OCI-LY7 (cell line): ENCODE data around the gene MAN1C1.

ENCODE experiments used
- EZH2phosphoT487 ChIP-seq: fragments of 200-600 bp; sonication (generic); IDR thresholded peaks from 2 replicates; pipeline ENCODE4 v1.6.1; 2018; ENCODE audit warnings: low read depth, borderline replicate concordance, mild to moderate bottlenecking, mixed run types, antibody characterized with exemption, low read length, moderate library complexity, mixed read lengths
- TF ChIP-seq, protein P1 (sequence below): fragments of 200-600 bp; sonication (generic); conservative IDR thresholded peaks from 2 replicates; pipeline ENCODE4 v1.5.1; 2014; ENCODE audit warnings: mild to moderate bottlenecking, antibody characterized with exemption, low read length, moderate library complexity, mixed read lengths

DNA sequence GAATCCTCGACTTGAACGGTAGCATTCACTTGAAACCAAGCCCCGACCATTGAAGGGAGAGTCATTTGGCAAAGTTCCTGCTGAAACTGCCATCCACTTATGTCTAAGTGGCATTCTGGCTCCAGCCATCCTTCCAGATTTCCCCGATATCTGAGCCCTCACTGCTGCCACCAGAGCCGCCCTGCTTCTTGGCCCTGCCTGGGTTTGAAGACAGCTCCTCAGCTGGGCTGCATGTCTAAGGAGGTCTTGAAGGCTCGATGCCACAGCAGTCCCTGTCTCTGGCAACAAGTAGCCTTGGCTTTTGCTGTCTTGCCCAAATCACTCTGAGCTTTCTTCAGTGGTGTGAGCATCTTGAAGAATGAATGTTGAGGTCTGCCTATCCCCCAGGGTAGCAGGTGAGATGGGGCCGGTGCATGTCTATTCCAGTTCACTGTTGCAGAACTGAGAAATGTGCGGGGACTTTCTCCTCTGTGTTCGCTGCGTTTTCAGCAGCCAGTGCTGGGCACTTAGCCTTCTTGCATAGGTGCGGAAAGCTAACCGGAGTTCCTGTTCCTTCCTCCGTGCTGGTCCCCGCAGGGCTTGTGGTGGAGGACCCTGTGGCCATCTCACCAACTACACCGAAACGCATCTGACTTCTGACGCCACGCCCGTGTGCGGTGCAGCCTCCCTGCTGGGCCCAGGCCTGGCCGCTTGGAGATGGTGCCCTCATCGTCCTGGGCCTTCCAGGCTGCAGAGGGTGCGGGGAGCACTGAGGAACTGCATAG, 29.2 kb downstream of the MAN1C1 start:
- TF ChIP-seq, protein P1, sequence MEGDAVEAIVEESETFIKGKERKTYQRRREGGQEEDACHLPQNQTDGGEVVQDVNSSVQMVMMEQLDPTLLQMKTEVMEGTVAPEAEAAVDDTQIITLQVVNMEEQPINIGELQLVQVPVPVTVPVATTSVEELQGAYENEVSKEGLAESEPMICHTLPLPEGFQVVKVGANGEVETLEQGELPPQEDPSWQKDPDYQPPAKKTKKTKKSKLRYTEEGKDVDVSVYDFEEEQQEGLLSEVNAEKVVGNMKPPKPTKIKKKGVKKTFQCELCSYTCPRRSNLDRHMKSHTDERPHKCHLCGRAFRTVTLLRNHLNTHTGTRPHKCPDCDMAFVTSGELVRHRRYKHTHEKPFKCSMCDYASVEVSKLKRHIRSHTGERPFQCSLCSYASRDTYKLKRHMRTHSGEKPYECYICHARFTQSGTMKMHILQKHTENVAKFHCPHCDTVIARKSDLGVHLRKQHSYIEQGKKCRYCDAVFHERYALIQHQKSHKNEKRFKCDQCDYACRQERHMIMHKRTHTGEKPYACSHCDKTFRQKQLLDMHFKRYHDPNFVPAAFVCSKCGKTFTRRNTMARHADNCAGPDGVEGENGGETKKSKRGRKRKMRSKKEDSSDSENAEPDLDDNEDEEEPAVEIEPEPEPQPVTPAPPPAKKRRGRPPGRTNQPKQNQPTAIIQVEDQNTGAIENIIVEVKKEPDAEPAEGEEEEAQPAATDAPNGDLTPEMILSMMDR = no peak
- TF ChIP-seq EZH2phosphoT487 = no peak
